COR-L47 (cell line): Measurements from ENCODE around the gene ESAM.

ENCODE experiments used
- DNase-seq: peaks from one replicate; lab custom pipeline; 2025; lab: John Stamatoyannopoulos, UW

ESAM gene

DNA sequence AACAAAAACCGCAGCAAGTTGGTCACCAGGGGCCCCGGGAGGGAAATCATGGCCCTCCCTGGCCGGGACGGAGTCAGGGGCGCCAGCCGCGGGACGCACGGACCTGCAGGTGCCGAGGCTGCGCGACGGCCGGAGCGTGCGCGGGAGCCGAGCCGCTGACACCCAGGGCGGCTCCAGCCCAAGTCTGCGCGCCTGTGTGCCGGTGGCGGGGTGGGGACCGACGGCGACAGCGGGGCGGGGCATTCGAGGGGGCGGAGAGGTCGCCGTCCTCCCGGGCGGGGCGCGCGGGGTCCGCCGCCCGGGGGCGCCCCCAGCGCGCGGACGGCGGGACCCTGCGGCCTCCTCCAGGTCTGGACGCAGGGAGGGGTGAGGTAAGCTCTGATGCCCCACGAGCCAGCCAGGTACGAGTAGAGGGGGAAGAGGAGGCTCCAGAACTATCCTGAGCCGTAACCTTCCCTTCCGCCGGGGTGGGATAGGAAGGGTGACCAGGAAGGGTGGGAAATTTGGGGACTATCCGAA is at the start of gene ESAM:
Gene ESAM (minus strand): TSS at position 186 of the 519 bp plus-strand sequence. CDS start 136 bp downstream, at position 50.
- no peak for DNase-seq

GRCh38 chr11:124811399-124812125 is 49.5 kb upstream of the ESAM start:
- DNase-seq: no peak

GRCh38 chr11:124807660-124808270 is 45.7 kb upstream of the ESAM start:
- no peak for DNase-seq

DNA sequence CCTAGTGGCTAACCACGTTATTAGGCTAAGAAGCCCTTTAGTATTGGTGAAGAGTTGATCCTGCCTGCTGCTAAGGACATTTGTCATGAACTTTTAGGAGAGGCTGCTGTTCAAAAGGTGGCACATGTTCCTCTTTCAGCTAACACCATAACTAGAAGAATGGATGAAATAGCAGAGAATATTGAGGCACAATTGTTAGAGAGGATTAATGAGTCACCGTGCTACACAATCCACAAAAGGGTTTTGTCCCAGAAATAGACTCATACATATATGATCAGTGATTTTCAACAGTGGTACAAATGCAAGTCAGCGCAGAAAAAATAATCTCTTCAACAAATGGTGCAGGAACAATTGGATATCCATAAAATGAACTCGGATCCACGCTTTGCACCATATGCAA is 45.1 kb upstream of the ESAM start:
- DNase-seq: no peak

GRCh38 chr11:124804884-124805283 is 42.8 kb upstream of the ESAM start:
- no peak for DNase-seq

DNA sequence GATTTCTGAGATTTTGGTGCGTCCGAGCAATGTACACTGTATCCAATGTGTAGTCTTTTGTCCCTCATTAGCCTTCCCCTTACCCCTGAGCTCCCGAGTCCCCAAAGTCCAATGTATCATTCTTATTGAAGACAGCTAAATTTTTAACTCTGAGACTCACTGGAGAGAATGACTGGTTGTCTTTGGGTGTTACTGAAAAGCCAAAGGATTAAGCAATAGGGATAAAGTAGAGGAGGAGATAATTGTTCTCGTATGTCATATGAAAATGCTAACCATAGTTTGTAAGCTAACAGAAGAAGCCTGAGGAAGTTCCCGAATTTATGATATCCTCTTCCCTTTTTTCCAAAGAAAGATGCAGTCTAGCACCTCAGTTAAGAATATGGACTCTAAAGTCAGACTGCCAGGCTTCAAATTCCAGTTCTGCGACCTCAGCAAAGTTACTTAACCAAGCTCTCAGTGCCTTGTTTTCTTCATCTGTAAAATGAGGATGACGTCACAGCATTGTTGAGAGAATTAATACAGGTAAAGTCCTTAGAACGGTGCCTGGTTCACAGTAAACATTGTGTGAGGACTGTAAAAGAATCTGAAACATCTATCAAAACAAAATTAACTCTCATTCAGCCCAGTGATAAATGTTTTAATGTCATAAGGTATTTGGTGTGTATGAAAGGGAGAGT is 39.7 kb upstream of the ESAM start:
- DNase-seq: no peak

DNA sequence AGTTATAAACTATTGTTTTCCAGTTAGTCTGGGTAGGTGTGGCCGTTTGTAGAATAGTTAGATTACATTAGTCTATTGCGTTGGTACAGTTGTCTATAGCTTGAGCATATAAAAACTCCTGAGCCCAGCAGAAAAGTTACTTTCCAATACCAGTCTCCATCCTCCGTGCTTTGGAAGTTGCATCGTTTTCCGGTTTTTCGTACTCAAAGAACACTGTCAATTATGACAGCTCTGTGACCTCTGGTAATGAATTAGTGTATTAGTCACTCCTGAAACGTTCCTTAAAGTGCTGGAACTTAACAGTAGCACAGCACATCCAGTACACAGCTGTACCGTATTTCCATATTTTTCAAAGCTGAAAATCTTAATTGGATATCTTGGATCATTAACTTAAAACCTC is 38.9 kb upstream of the ESAM start:
- no peak for DNase-seq

- DNase-seq: peak; percentile 45
These were observed 38.3 kb upstream of the ESAM start, which contains the start of gene MSANTD2 for GRCh38 chr11:124800226-124800929. Gene MSANTD2, minus strand, starts transcription at chr11:124800406. Its CDS starts 26 bp downstream, at chr11:124800380.

DNA sequence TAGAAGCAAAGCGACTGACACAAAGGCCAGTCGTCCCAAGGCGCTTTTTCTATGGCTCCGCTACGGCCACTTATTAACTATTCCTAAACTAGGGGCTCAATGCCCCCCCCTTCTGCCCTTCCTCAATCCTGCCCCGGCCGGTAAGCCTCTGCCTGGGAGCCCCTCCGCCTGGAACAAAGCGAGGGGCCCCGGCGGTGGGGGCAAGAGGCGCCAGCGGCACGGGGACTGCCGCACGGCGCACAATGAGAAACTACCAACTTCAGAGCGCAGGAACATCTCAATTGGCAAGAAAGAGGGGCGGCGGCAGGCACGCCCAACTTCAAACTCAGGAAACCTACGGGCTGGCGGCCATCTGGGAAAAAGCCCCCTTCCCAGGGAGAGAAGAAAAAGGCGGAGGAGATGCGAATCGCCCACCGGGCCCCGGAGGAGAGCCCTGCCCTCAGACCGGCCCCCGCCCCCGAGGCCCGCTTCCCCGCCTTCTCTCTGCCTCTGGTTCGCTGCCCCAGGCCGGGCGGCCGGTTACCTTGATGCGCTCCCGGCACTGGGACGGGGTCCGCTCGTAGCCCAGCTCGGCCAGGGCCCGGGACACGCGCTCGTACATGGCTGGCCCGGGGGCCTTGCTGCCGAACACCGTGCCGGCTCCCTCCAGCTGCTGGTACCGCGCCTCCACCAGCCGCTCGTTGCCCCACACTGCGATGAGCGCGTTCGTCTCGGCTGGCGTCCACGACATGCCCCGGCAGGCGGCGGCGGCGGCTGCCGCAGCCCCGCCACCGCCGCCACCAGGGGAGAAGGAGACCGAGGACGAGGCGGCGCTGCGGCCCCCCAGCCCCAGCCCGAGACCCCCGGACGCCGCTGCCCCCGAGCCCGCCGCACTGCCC is 37.5 kb upstream of the ESAM start:
- no peak for DNase-seq

DNA sequence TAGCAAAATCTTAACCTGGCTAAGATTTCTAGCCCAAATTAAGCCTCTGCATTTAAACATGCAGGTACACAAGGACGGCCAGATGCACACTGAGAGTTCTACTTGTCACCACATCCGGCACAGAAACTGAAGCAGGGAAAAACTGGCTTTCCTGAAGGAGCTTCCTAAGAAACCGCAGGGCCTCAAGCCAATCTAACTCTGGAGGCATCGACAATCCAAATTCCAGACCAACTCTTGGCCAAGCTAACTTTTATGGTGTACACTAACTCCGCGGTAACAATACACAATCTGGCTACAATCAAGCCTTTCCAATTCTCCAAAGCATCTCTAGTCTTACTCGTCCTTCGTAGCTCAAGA is 36.9 kb upstream of the ESAM start:
- no peak for DNase-seq

GRCh38 chr11:124796312-124796711 is 34.2 kb upstream of the ESAM start:
- DNase-seq: no peak

- peak; percentile 48 for DNase-seq
These were observed 31.6 kb upstream of the ESAM start for GRCh38 chr11:124793466-124794278.

- DNase-seq: no peak
These were observed 29.7 kb upstream of the ESAM start for GRCh38 chr11:124791626-124792341.

DNA sequence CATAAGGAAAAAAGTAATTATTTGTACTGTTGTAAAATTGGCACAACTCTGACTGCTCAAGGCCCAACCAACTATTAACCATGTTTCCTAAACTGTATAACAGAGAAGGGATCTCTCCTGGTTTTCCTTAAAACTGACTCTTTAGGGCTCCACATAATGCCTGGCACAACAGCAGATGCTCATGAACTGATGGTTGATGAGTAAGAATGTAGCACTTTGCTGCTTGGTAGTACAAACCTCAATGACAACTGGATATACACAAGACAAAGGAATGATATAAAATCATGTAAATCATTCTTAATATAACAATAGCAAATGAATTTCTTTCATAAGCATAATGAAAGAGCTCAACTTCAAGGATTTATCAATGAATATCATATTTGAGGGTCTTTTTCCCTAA is 26.4 kb upstream of the ESAM start:
- no peak for DNase-seq

DNA sequence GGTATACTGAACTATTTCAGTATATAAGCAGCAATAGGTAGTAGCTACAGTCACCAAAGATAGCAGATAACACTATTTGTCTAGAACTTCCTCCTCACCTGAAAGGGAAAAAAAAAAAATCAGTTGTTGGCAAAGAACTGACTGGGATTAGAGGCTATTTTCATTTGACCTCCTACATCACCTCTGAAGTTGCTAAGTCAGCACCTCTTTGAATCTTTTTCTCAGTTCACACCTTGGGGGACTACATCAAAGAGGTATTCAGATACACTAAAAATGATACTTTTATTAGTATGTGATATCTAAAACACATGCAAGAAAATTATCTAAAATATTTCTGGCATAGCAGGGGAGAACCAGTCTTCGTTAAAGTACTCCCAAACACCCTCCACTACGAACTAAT is 22.0 kb upstream of the ESAM start:
- DNase-seq: no peak

GRCh38 chr11:124783002-124783401 is 20.9 kb upstream of the ESAM start:
- DNase-seq: no peak

- no peak for DNase-seq
These were observed 17.5 kb upstream of the ESAM start for GRCh38 chr11:124779568-124779967.

DNA sequence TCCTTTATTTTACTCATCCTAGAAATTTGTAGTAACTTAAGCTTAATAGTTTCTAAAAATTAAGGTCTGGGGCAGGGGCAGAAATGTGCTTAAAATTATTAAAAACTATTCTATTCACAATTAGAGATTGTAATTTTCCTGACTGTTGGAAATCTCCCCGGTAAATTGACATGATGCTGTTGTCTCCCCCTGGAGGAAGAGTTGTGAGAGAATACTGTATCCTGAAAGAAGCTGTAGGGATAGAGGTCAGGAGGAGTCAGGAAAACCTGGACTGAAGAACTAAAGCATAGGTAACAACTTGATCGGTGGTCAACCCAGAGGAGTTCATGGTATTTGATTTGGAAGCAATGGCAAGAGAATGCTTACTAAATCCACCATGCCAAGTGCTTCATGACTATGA is 16.2 kb upstream of the ESAM start:
- DNase-seq: no peak

GRCh38 chr11:124776865-124777645 is 15.0 kb upstream of the ESAM start:
- no peak for DNase-seq
